ENCODE results near the gene NHSL2. TPM values are rescaled to one million over a fixed set of nuclear protein-coding genes. Genes with fewer than 3 reads are reported as not detected.

The NHSL2 gene
- total and polyA plus RNA-seq, 3 experiments from 2014 or later: 0.51 to 17.8 (median 1.1) TPM

GRCh38 chrX:71995122-71995521 is 84.5 kb downstream of the NHSL2 start:
- H3K27me3 Mint-ChIP-seq: peaks cover 0 to 5% of the 10 kb centered on the region in 2 donors
- POLR2A ChIA-PET: no interaction called here

GRCh38 chrX:71996136-71996535 is 85.5 kb downstream of the NHSL2 start:
- H3K4me1 ChIP-seq (ENCODE audit: insufficient read depth, low read length): peaks cover 26% of the 10 kb centered on the region
- no peak overlapping the region for H3K27ac ChIP-seq (ENCODE audit: low read depth, low read length)
- ChIA-PET CTCF (interaction anchor here (6.5 kb wide), 1 partner anchor 130 kb away, joined by 34 read pairs; no protein-coding TSS in a partner anchor), POLR2A (no interaction called here)
- H3K4me3 ChIP-seq (ENCODE audit: low read length): no peak overlapping the region
- H3K27me3 ChIP-seq (ENCODE audit: insufficient read depth, low read length, poor library complexity, severe bottlenecking): no peaks in the 10 kb centered on the region
- no peaks in the 10 kb centered on the region for H3K36me3 ChIP-seq (ENCODE audit: insufficient read depth, low read length)
- H3K9me3 Mint-ChIP-seq: no peaks in the 10 kb centered on the region
- no peaks in the 10 kb centered on the region for H3K9me3 ChIP-seq (ENCODE audit: low read length)
- H3K4me1 Mint-ChIP-seq: peaks cover 27 to 44% (median 35%) of the 10 kb centered on the region in 3 donors
- no peak for DNase-seq
- H3K4me3 Mint-ChIP-seq: no peak overlapping the region
- H3K36me3 Mint-ChIP-seq: no peaks in the 10 kb centered on the region
- no peak overlapping the region for H3K27ac Mint-ChIP-seq
- H3K27me3 Mint-ChIP-seq: peaks cover 0 to 5% of the 10 kb centered on the region in 2 donors

More at GRCh38 chrX:71995122-71995521, 84.5 kb downstream of the NHSL2 start:
- no peak overlapping the region for H3K4me3 ChIP-seq (ENCODE audit: low read length)
- peak overlapping the region in 7 of 8 donors; percentile 12 to 84 (median 62) for H3K27ac Mint-ChIP-seq
- H3K27ac ChIP-seq (ENCODE audit: low read depth, low read length): no peak overlapping the region
- H3K9me3 Mint-ChIP-seq: no peaks in the 10 kb centered on the region
- no peaks in the 10 kb centered on the region for H3K9me3 ChIP-seq (ENCODE audit: low read length)
- CTCF ChIA-PET: no interaction called here
- H3K4me1 Mint-ChIP-seq: peaks cover 29 to 44% (median 37%) of the 10 kb centered on the region in 3 donors
- DNase-seq: no peak
- peaks cover 26% of the 10 kb centered on the region for H3K4me1 ChIP-seq (ENCODE audit: insufficient read depth, low read length)
- no peak overlapping the region for H3K4me3 Mint-ChIP-seq
- H3K36me3 Mint-ChIP-seq: no peaks in the 10 kb centered on the region
- H3K36me3 ChIP-seq (ENCODE audit: insufficient read depth, low read length): no peaks in the 10 kb centered on the region
- no peaks in the 10 kb centered on the region for H3K27me3 ChIP-seq (ENCODE audit: insufficient read depth, low read length, poor library complexity, severe bottlenecking)

- ChIA-PET CTCF (interaction anchor here (0.8 to 6.5 kb wide), 2 partner anchors 22 to 129 kb away, joined by 3 to 34 read pairs; no protein-coding TSS in a partner anchor), POLR2A (no interaction called here)
- Mint-ChIP-seq H3K27me3 (peaks cover 5 to 9% of the 10 kb centered on the region in 2 donors), H3K9me3 (no peaks in the 10 kb centered on the region), H3K4me1 (peaks cover 20 to 40% (median 28%) of the 10 kb centered on the region in 3 donors), H3K27ac (peak overlapping the region in 1 of 8 donors; percentile 10), H3K4me3 (no peak overlapping the region), H3K36me3 (no peaks in the 10 kb centered on the region)
- no peak for DNase-seq
- Histone ChIP-seq H3K27ac (ENCODE audit: low read depth, low read length) (no peak overlapping the region), H3K4me1 (ENCODE audit: insufficient read depth, low read length) (peaks cover 19% of the 10 kb centered on the region), H3K9me3 (ENCODE audit: low read length) (no peaks in the 10 kb centered on the region), H3K27me3 (ENCODE audit: insufficient read depth, low read length, poor library complexity, severe bottlenecking) (no peaks in the 10 kb centered on the region), H3K36me3 (ENCODE audit: insufficient read depth, low read length) (no peaks in the 10 kb centered on the region), H3K4me3 (ENCODE audit: low read length) (no peak overlapping the region)
Measured at GRCh38 chrX:71996826-71997225, 86.2 kb downstream of the NHSL2 start.

GRCh38 chrX:71997320-71997719 is 86.7 kb downstream of the NHSL2 start:
- POLR2A ChIA-PET: no interaction called here

GRCh38 chrX:71998836-71999509 is 88.3 kb downstream of the NHSL2 start:
- Mint-ChIP-seq H3K27me3 (peaks cover 5 to 16% of the 10 kb centered on the region in 2 donors), H3K27ac (peak overlapping the region in 2 of 8 donors; percentile 17 to 40), H3K4me3 (peak overlapping the region in 1 of 7 donors; percentile 49), H3K36me3 (no peaks in the 10 kb centered on the region), H3K4me1 (peaks cover 7 to 19% (median 9%) of the 10 kb centered on the region in 3 donors), H3K9me3 (no peaks in the 10 kb centered on the region)
- ChIA-PET CTCF (interaction anchor here (0.7 to 6.5 kb wide), 12 partner anchors 12 to 246 kb away, joined by 3 to 34 read pairs (median 4); partner anchors contain the start of genes NHSL2 and RTL5), POLR2A (interaction anchor here (1.1 kb wide), 1 partner anchor 133 kb away, joined by 5 read pairs; the partner anchor contains the start of gene RTL5)
- no peaks in the 10 kb centered on the region for H3K36me3 ChIP-seq (ENCODE audit: insufficient read depth, low read length)
- peak; percentile 1 to 48 (median 17) for DNase-seq
- H3K27me3 ChIP-seq (ENCODE audit: insufficient read depth, low read length, poor library complexity, severe bottlenecking): no peaks in the 10 kb centered on the region
- H3K4me1 ChIP-seq (ENCODE audit: insufficient read depth, low read length): peaks cover under 1% of the 10 kb centered on the region
- H3K9me3 ChIP-seq (ENCODE audit: low read length): no peaks in the 10 kb centered on the region
- H3K4me3 ChIP-seq (ENCODE audit: low read length): no peak overlapping the region
- H3K27ac ChIP-seq (ENCODE audit: low read depth, low read length): no peak overlapping the region

More at GRCh38 chrX:71997320-71997719, 86.7 kb downstream of the NHSL2 start:
- H3K9me3 ChIP-seq (ENCODE audit: low read length): no peaks in the 10 kb centered on the region
- Mint-ChIP-seq H3K27me3 (peaks cover 5 to 9% of the 10 kb centered on the region in 2 donors), H3K4me3 (no peak overlapping the region), H3K27ac (no peak overlapping the region), H3K36me3 (no peaks in the 10 kb centered on the region), H3K9me3 (no peaks in the 10 kb centered on the region), H3K4me1 (peaks cover 15 to 36% (median 23%) of the 10 kb centered on the region in 3 donors)
- peaks cover 14% of the 10 kb centered on the region for H3K4me1 ChIP-seq (ENCODE audit: insufficient read depth, low read length)
- no peaks in the 10 kb centered on the region for H3K27me3 ChIP-seq (ENCODE audit: insufficient read depth, low read length, poor library complexity, severe bottlenecking)
- CTCF ChIA-PET: interaction anchor here (0.9 to 6.5 kb wide), 4 partner anchors 9 to 128 kb away, joined by 3 to 34 read pairs (median 9); no protein-coding TSS in a partner anchor
- no peaks in the 10 kb centered on the region for H3K36me3 ChIP-seq (ENCODE audit: insufficient read depth, low read length)
- H3K4me3 ChIP-seq (ENCODE audit: low read length): no peak overlapping the region
- DNase-seq: no peak
- no peak overlapping the region for H3K27ac ChIP-seq (ENCODE audit: low read depth, low read length)

- H3K27ac ChIP-seq (ENCODE audit: low read depth, low read length): no peak overlapping the region
- H3K4me1 ChIP-seq (ENCODE audit: insufficient read depth, low read length): no peaks in the 10 kb centered on the region
- H3K4me3 ChIP-seq (ENCODE audit: low read length): no peak overlapping the region
- H3K27me3 ChIP-seq (ENCODE audit: insufficient read depth, low read length, poor library complexity, severe bottlenecking): no peaks in the 10 kb centered on the region
- no peak for DNase-seq
- ChIA-PET CTCF (interaction anchor here (1.1 to 6.5 kb wide), 9 partner anchors 12 to 133 kb away, joined by 3 to 34 read pairs (median 5); partner anchors contain the start of genes NHSL2 and RTL5), POLR2A (no interaction called here)
- H3K36me3 ChIP-seq (ENCODE audit: insufficient read depth, low read length): no peaks in the 10 kb centered on the region
- peaks cover 3 to 13% (median 5%) of the 10 kb centered on the region in 3 donors for H3K4me1 Mint-ChIP-seq
- no peak overlapping the region for H3K27ac Mint-ChIP-seq
- peaks cover 5 to 19% of the 10 kb centered on the region in 2 donors for H3K27me3 Mint-ChIP-seq
- no peaks in the 10 kb centered on the region for H3K9me3 Mint-ChIP-seq
- H3K9me3 ChIP-seq (ENCODE audit: low read length): no peaks in the 10 kb centered on the region
- H3K4me3 Mint-ChIP-seq: no peak overlapping the region
- H3K36me3 Mint-ChIP-seq: no peaks in the 10 kb centered on the region
Measured at GRCh38 chrX:71999535-71999934, 88.9 kb downstream of the NHSL2 start.

- peak overlapping the region in 1 of 8 donors; percentile 1 for H3K27ac Mint-ChIP-seq
- Histone ChIP-seq H3K27me3 (ENCODE audit: insufficient read depth, low read length, poor library complexity, severe bottlenecking) (no peaks in the 10 kb centered on the region), H3K4me3 (ENCODE audit: low read length) (no peak overlapping the region), H3K4me1 (ENCODE audit: insufficient read depth, low read length) (no peaks in the 10 kb centered on the region), H3K27ac (ENCODE audit: low read depth, low read length) (no peak overlapping the region), H3K9me3 (ENCODE audit: low read length) (no peaks in the 10 kb centered on the region), H3K36me3 (ENCODE audit: insufficient read depth, low read length) (no peaks in the 10 kb centered on the region)
- H3K9me3 Mint-ChIP-seq: no peaks in the 10 kb centered on the region
- DNase-seq: no peak
- peaks cover 0 to 3% (median 0%) of the 10 kb centered on the region in 3 donors for H3K4me1 Mint-ChIP-seq
- POLR2A ChIA-PET: no interaction called here
- no peak overlapping the region for H3K4me3 Mint-ChIP-seq
- peaks cover 5 to 17% of the 10 kb centered on the region in 2 donors for H3K27me3 Mint-ChIP-seq
- no peaks in the 10 kb centered on the region for H3K36me3 Mint-ChIP-seq
- CTCF ChIA-PET: interaction anchor here (6.5 kb wide), 1 partner anchor 124 kb away, joined by 34 read pairs; no protein-coding TSS in a partner anchor
Measured at GRCh38 chrX:72001471-72001870, 90.8 kb downstream of the NHSL2 start.

GRCh38 chrX:72001906-72002305 is 91.3 kb downstream of the NHSL2 start:
- no peaks in the 10 kb centered on the region for H3K36me3 ChIP-seq (ENCODE audit: insufficient read depth, low read length)
- Mint-ChIP-seq H3K27ac (no peak overlapping the region), H3K9me3 (no peaks in the 10 kb centered on the region), H3K36me3 (no peaks in the 10 kb centered on the region), H3K4me1 (peaks cover 0 to 3% (median 0%) of the 10 kb centered on the region in 3 donors), H3K4me3 (no peak overlapping the region), H3K27me3 (peaks cover 5 to 19% of the 10 kb centered on the region in 2 donors)
- H3K27me3 ChIP-seq (ENCODE audit: insufficient read depth, low read length, poor library complexity, severe bottlenecking): no peaks in the 10 kb centered on the region
- H3K9me3 ChIP-seq (ENCODE audit: low read length): no peaks in the 10 kb centered on the region
- DNase-seq: no peak
- H3K4me3 ChIP-seq (ENCODE audit: low read length): no peak overlapping the region
- ChIA-PET POLR2A (no interaction called here), CTCF (interaction anchor here (6.5 kb wide), 1 partner anchor 124 kb away, joined by 34 read pairs; no protein-coding TSS in a partner anchor)
- H3K4me1 ChIP-seq (ENCODE audit: insufficient read depth, low read length): no peaks in the 10 kb centered on the region
- H3K27ac ChIP-seq (ENCODE audit: low read depth, low read length): no peak overlapping the region

Measured in CD8-positive, alpha-beta memory T cell (primary cell).